Omental fat pad (tissue), 4 donors: ENCODE measurements around the gene EXOC8. TPM values are rescaled to one million over a fixed set of nuclear protein-coding genes. Genes with fewer than 3 reads are reported as not detected.

Experiments used
- ATAC-seq: fragments of 150-250 bp; one replicate; pipeline ENCODE4 v1.9.1; 2016; ENCODE audit warnings: mild to moderate bottlenecking, moderate library complexity; ENCODE audit not compliant: low FRiP score
- DNase-seq: peaks from one replicate; pipeline ENCODE4 v3.0.0-alpha.2; 2019; ENCODE audit warnings: low spot score
- total RNA-seq, 4 donors: library from RNA; depleted of rRNA; stranded (reverse); fragments of >200 nt; gene quantifications; one replicate each; pipeline ENCODE4 v1.1.0, GENCODE V29; 2016
- TF ChIP-seq, protein P1 (sequence below), 3 donors: fragments of 450-650 bp; IDR thresholded peaks; one replicate each; pipeline ENCODE4 v1.5.1; 2016 to 2017; ENCODE audit warnings: antibody characterized with exemption in 3 of 3, mild to moderate bottlenecking in 3 of 3, moderate library complexity in 2 of 3

Gene EXOC8
- total RNA-seq, 4 donors from 2014 or later = 12.1 to 21.0 (median 16.9) TPM

- ATAC-seq (no peak), DNase-seq (no peak)
- TF ChIP-seq, protein P1, sequence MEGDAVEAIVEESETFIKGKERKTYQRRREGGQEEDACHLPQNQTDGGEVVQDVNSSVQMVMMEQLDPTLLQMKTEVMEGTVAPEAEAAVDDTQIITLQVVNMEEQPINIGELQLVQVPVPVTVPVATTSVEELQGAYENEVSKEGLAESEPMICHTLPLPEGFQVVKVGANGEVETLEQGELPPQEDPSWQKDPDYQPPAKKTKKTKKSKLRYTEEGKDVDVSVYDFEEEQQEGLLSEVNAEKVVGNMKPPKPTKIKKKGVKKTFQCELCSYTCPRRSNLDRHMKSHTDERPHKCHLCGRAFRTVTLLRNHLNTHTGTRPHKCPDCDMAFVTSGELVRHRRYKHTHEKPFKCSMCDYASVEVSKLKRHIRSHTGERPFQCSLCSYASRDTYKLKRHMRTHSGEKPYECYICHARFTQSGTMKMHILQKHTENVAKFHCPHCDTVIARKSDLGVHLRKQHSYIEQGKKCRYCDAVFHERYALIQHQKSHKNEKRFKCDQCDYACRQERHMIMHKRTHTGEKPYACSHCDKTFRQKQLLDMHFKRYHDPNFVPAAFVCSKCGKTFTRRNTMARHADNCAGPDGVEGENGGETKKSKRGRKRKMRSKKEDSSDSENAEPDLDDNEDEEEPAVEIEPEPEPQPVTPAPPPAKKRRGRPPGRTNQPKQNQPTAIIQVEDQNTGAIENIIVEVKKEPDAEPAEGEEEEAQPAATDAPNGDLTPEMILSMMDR (IDR thresholded peaks at IDR 0.05) = no peak
Observed at GRCh38 chr1:231318015-231318355, 19.7 kb downstream of the EXOC8 start.

GRCh38 chr1:231317306-231318014, 20.2 kb downstream of the EXOC8 start:
- ATAC-seq (no peak), DNase-seq (no peak)
- TF ChIP-seq, protein P1 (IDR thresholded peaks at IDR 0.05) = no peak

GRCh38 chr1:231315887-231316286, 21.8 kb downstream of the EXOC8 start:
- ATAC-seq (no peak), DNase-seq (no peak)
- TF ChIP-seq, protein P1 (IDR thresholded peaks at IDR 0.05) = no peak

- DNase-seq (no peak), ATAC-seq (no peak)
- TF ChIP-seq, protein P1 (IDR thresholded peaks at IDR 0.05) = no peak
Observed at GRCh38 chr1:231313661-231314060, 24.0 kb downstream of the EXOC8 start.

GRCh38 chr1:231312432-231312788, 25.2 kb downstream of the EXOC8 start:
- no peak for ATAC-seq

GRCh38 chr1:231311720-231312431, 25.8 kb downstream of the EXOC8 start:
- TF ChIP-seq, protein P1 (IDR thresholded peaks at IDR 0.05) = no peak
- DNase-seq (no peak), ATAC-seq (no peak)

More at GRCh38 chr1:231312432-231312788, 25.2 kb downstream of the EXOC8 start:
- TF ChIP-seq, protein P1 (IDR thresholded peaks at IDR 0.05) = no peak
- DNase-seq = no peak
